GM21528 (cell line): Measurements from ENCODE around the gene SGPP2.
A peak's percentile ranks its signal among the peaks of the same experiment; 100 is the strongest.

Source experiments
- ATAC-seq: cut with Tn5 transposase; IDR thresholded peaks from one replicate; pipeline ENCODE4 v1.9.1; 2021; ENCODE audit warnings: mild to moderate bottlenecking, moderate library complexity; ENCODE audit not compliant: unreplicated experiment, low FRiP score

SGPP2 gene

DNA sequence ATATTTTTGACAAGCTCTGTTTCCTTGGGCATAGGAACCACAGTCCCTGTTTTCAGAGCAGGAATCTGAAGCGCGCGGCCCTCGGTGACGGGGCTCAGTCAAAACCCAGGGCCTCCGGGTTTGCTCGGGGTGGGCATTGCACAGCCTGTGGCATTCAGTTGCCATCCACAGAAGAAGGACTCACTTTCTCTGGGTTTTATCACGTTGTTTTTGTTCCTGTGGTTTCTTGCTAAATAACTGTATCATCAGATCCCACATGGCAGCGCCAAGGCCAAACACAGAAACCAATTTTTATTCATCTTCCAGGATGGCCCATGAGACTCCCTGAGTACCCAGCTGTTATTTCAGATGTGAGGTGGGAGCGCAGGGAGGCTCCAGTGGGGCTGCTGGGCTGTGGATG, 35.6 kb downstream of the SGPP2 start:
- ATAC-seq = no peak

- ATAC-seq = no peak
Measured at GRCh38 chr2:222465746-222466145, 41.4 kb downstream of the SGPP2 start.

- no peak for ATAC-seq
Measured at GRCh38 chr2:222468346-222468745, 44.0 kb downstream of the SGPP2 start.

- no peak for ATAC-seq
Measured at GRCh38 chr2:222470802-222471468, 46.6 kb downstream of the SGPP2 start.

DNA sequence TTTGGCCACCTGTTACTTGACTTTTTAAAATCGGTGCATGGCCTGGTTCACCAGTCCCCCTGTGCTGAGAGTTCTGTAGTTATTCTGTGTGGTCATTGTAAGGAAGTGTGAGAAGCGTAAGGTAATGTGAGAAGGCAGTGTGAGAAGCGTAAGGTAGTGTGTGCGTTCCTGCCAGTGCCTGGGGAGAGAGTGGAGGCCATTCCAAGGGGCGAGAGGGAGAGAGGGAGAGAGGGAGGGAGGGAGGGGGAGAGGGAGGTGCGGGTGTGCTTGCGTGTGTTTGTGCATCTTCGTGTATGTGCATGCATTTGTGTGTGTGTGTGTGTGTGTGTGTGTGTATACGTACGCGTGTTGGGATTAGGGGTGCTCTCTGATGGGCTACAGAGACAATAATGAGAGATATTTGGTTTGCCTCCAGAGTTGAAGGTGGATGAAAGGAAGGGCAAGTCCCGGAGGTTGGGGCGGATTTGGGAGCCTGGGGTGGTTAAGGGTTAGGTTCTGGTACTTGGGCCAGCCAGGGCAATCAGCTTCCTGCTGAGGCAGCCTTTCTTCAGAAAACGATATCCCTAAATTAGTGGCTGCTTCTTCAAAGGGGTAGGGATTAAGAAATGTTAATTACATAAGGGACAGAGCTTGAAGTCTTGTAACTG, 53.7 kb downstream of the SGPP2 start:
- ATAC-seq = no peak

DNA sequence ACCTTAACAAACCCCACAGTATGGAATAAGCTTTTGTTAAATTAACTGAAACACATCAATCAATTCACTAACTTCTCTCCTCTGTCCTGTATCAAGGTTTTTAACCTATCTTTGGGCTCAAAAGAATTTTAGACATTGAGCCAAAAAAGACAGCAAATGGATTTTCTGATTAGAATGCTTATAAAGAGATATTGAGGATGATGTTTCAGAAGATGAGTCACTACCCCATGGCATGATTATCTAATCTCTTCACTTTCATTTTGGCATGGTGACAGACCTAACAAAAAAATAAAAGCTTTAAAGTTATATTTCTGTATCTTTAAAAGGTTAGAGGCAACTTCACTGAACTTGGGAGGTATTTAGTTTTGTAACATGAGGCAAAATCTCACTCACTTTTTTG, 55.5 kb downstream of the SGPP2 start:
- no peak for ATAC-seq

DNA sequence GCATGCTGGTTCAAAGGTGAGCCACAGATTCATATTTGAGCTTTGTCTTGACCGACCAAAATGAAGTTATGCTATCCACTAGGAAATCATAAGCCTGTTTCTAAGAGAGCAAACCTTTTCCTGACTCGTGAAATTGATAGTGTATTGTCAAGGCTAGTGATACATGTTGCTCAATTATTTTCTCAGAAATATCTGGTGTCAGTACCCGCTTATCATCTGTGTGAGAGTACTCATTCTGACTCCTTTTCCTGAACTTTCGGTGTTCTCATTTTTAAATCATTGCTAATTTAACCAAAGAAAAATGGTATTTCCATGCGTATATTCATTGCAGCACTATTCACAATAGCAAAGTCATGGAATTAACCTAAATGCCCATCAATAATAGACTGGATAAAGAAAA, 56.2 kb downstream of the SGPP2 start:
- ATAC-seq = no peak

DNA sequence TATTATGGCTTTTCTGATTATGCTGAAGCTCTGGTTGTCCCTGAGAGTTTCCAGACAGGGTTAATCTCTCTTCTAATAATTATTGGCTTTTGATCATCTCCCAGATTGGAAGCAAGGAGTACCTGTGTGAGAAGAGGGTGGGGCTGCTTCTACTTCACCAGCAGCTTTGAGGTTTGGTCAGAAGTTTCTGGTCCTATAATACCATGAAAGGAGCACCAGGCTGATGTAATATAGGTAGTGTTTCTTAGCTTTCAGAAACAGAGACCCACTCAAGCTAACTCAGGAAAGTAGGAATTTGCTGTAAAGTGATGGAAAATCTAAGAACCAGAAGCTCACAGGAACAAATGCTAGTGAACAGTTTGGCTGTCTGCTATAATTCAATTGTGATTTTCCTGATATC, 57.6 kb downstream of the SGPP2 start:
- ATAC-seq = no peak

DNA sequence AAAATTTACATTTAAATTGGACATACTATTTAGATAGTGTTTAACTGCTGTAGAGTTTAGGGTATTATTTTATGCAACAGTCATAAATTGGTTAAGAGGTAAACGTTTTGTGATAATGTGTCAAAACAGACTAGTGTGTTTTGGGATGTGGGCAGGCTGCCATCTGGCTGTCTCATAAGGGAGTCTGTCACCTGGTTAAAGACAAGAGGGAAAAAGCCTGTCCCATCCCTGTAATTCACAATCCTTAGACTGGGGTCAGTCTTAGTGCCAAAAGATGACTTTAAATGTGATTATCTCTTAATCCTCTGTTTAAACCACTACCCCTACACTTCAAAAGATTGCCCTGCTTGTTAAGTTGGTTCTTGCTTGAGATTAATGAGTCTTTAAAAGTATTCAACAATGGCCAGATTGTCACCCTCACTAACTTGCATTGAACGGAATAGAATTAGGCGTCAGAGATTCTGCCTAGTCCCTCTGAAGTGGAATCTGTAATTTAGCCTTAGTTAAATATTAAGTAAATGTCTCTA, 59.2 kb downstream of the SGPP2 start:
- no peak for ATAC-seq

- ATAC-seq = no peak
Measured at GRCh38 chr2:222485367-222486211, 61.2 kb downstream of the SGPP2 start.

DNA sequence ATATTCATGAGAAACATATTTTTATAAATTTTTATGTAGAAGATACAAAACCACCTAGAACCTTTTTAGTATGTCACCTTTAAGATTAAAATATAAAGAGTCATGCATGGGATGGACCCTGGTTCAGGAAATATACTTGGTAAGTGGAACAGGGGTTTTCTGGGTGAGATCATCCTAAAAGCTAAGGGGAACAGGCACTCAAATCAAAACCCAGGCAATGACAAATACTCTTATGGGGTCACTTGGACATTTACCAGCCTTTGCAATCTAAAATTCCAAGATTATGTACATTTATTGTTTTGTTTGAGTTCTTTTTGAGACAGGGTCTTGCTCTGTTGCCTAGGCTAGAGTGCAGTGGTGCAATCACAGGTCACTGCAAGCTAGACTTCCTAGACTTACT, 65.8 kb downstream of the SGPP2 start:
- no peak for ATAC-seq

- ATAC-seq = no peak
Measured at GRCh38 chr2:222492683-222493082, 68.3 kb downstream of the SGPP2 start.

DNA sequence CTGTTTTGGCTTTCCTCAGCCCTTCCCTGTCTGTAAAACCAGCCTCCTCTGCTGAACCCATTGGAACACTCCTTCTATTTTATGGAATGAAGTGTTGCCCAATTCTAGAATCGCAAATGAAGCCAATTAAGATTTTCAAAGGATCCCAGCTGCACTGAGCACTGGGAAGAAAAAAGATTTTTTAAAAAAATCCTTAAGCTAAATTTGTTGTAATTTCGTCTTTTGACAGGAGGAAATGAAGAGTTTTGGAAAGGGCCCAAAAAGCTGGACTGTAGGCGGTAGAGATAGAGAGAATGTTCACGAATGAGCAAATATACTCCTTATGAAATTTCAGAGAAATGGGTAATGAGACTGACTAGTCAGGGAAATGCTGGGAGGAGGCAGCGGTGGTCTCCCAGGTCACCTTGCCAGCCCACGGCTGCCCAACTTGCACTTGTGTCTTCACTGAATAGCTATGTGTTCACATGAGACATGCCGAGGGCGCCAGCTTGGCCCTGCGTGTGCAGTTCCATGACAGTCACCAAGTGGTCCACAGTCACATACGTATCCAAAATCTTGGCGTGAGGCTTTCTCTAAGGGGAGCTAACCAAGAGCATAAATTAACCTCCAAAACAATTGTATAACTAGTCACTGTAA, 69.9 kb downstream of the SGPP2 start:
- ATAC-seq = no peak

DNA sequence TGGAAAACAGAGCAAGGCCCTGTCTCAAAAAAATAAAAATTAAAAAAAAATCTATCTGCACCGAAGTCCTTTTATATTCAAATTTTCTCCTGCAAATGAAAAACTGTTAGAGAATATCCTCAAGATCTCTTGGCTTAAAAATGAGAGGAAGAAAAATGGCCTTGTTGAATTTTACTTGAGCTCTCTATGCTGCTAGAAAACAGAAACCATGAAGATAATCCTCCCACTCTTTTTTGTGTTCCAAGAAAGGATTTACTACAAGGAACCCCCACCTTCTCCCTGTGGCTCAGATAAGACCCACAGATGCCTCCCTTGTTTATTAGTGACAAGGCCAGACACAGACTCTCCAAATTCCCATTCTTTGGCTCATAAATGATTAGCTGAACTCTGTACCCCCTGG, 71.0 kb downstream of the SGPP2 start:
- no peak for ATAC-seq

GRCh38 chr2:222499226-222499625, 74.9 kb downstream of the SGPP2 start:
- ATAC-seq = no peak

DNA sequence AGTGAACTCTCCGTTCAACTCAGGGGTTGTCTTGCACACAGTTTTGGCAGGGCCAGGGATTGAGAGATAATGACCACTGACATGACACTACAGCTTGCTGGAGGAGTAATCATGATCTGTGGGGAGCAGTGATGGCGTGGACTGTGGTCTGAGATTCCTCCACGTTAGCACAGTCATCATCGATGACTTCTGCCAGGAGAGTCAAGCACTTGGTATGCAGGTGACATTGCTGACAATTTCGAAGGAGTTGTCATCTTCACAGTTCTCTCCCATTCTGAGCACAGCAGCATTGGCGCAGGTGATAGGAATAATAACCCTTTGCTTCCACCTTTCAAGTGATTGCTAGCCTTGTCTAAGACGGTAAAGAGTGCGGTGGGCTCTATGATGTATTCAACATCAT, 79.8 kb downstream of the SGPP2 start:
- ATAC-seq = no peak

GRCh38 chr2:222504719-222505118, 80.4 kb downstream of the SGPP2 start:
- peak; percentile 98 for ATAC-seq

DNA sequence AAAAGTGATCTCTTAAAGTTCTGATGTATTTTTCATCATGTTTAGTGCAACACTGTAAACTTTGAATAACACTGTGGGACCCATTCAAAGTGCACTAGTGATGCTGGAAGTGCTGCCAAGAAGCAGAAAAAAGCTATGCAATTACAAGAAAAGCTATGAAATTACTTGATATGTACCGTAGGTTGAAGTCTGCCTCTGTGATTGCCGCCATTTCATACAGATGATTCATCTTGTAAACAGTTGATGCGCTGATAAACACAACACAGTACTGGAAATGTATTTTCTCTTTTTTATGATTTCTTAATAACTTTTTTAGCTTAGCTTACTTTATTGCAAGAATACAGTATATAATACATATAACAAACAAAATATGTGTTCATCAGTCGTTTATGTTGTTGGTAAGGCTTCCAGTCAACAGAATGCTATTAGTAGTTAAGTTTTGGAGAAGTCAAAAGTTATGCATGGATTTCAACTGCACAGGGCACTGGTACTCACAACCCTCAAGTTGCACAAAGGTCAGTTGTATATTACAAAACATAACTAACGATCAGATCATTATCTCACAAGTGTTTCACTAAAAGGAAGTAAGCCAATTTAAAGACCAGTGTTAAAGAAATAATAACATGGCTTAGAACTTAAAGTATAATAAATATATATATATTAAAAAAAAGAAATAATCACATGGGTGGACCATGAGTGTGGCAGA, 82.0 kb downstream of the SGPP2 start:
- ATAC-seq = no peak

DNA sequence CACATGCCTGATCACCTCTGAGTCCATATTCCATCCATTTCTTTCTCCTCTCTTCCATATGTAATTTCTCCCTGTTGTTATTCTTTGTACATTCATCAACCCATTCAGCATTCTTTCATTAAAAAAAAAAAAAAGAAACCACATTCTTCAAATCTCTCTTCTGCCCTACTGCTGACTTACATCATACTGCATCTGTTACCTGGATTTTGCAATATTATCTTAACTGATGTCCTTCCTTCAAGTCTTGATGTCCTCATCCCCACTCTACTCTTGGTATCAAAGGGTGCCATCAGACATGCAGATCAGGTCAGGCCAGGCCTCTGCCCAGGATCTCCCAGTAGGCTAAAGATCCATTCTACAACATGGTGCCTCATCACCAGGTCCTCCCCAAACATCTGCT, 90.6 kb downstream of the SGPP2 start:
- no peak for ATAC-seq
